HG03095 (cell line): ENCODE data around the gene ZNRF4.
"Not testable (repeated sequence)": the region's sequence is repeated elsewhere in the genome, so short reads cannot be mapped to it uniquely, and the experiment has no call there.

Experiments
- ATAC-seq: cut with Tn5 transposase; IDR thresholded peaks from one replicate; pipeline ENCODE4 v1.9.1; 2021; ENCODE audit warnings: moderate library complexity; ENCODE audit not compliant: unreplicated experiment

ZNRF4 gene

GRCh38 chr19:5472286-5472685, 17.1 kb downstream of the ZNRF4 start:
- no peak for ATAC-seq

- no peak for ATAC-seq
Measured at GRCh38 chr19:5473646-5474045, 18.4 kb downstream of the ZNRF4 start.

GRCh38 chr19:5477451-5478215, 22.4 kb downstream of the ZNRF4 start:
- no peak for ATAC-seq

- no peak for ATAC-seq
Measured at GRCh38 chr19:5478241-5478924, 23.2 kb downstream of the ZNRF4 start.

GRCh38 chr19:5478925-5479588, 23.8 kb downstream of the ZNRF4 start:
- no peak for ATAC-seq

- no peak for ATAC-seq
Measured at GRCh38 chr19:5479958-5480357, 24.7 kb downstream of the ZNRF4 start.

GRCh38 chr19:5480427-5480836, 25.2 kb downstream of the ZNRF4 start:
- no peak for ATAC-seq

- ATAC-seq = no peak
Measured at GRCh38 chr19:5481957-5482356, 26.7 kb downstream of the ZNRF4 start.

- ATAC-seq = no peak
Measured at GRCh38 chr19:5484398-5485285, 29.4 kb downstream of the ZNRF4 start.

GRCh38 chr19:5485286-5485636, 30.0 kb downstream of the ZNRF4 start:
- ATAC-seq = no peak

- ATAC-seq = not testable (repeated sequence)
Measured at GRCh38 chr19:5485658-5486057, 30.4 kb downstream of the ZNRF4 start.

GRCh38 chr19:5487222-5487621, 32.0 kb downstream of the ZNRF4 start:
- ATAC-seq = no peak

- ATAC-seq = no peak
Measured at GRCh38 chr19:5489551-5489950, 34.3 kb downstream of the ZNRF4 start.

- ATAC-seq = no peak
Measured at GRCh38 chr19:5491565-5491964, 36.3 kb downstream of the ZNRF4 start.

GRCh38 chr19:5492281-5492634, 37.0 kb downstream of the ZNRF4 start:
- no peak for ATAC-seq

- ATAC-seq = no peak
Measured at GRCh38 chr19:5492635-5493409, 37.6 kb downstream of the ZNRF4 start.

- no peak for ATAC-seq
Measured at GRCh38 chr19:5494773-5495172, 39.6 kb downstream of the ZNRF4 start.

- no peak for ATAC-seq
Measured at GRCh38 chr19:5495792-5496191, 40.6 kb downstream of the ZNRF4 start.

GRCh38 chr19:5497297-5497696, 42.1 kb downstream of the ZNRF4 start:
- ATAC-seq = no peak

- ATAC-seq = no peak
Measured at GRCh38 chr19:5498830-5499550, 43.8 kb downstream of the ZNRF4 start.
